ENCODE measurements around the gene ABCC11.

GRCh38 chr16:48247311-48247710 is at the start of gene ABCC11:
- no peak for TF ChIP-seq POLR2A (IDR thresholded peaks at IDR 0.05)
- no peak for TF ChIP-seq CTCF (IDR thresholded peaks at IDR 0.05 in 8 of 11, conservative IDR thresholded peaks at IDR 0.05 in 3 of 11)

Measured in spleen (tissue), 7 donors.